ENCODE data around the gene GRAMD1C.

Gene GRAMD1C

GRCh38 chr3:113981803-113982202 lies 143.2 kb downstream of the GRAMD1C start:
- TF ChIP-seq CTCF (conservative IDR thresholded peaks at IDR 0.05): no peak
- no peak overlapping the region for H3K27ac ChIP-seq

- TF ChIP-seq CTCF (conservative IDR thresholded peaks at IDR 0.05): no peak
Observed at GRCh38 chr3:113983544-113983943, 145.0 kb downstream of the GRAMD1C start.

GRCh38 chr3:113985541-113985940 lies 147.0 kb downstream of the GRAMD1C start:
- no peak overlapping the region for H3K27ac ChIP-seq
- no peak for TF ChIP-seq CTCF (conservative IDR thresholded peaks at IDR 0.05)

More at GRCh38 chr3:113983544-113983943, 145.0 kb downstream of the GRAMD1C start:
- no peak overlapping the region for H3K27ac ChIP-seq
